Measurements from ENCODE around the gene ASIC1. TPM values are rescaled to one million over a fixed set of nuclear protein-coding genes. Genes with fewer than 3 reads are reported as not detected.

ASIC1 gene
- total RNA-seq, 1 donor from 2014 or later, result 8.1 TPM

GRCh38 chr12:50061171-50061570, 3.8 kb downstream of the ASIC1 start:
- peaks cover 25% of the 10 kb centered on the region for H3K36me3 Mint-ChIP-seq (ENCODE audit: low read depth, unreplicated experiment)
- no peaks in the 10 kb centered on the region for H3K9me3 ChIP-seq (ENCODE audit: insufficient read depth, low read depth, low read length)

GRCh38 chr12:50061946-50062686, 4.7 kb downstream of the ASIC1 start:
- no peak overlapping the region for H3K4me3 ChIP-seq (ENCODE audit: insufficient read depth, low read depth, low read length)
- H3K9ac ChIP-seq (ENCODE audit: low read length), result no peak overlapping the region
- Mint-ChIP-seq H3K9me3 (ENCODE audit: unreplicated experiment) (peaks cover 3% of the 10 kb centered on the region), H3K27ac (ENCODE audit: unreplicated experiment) (no peak overlapping the region), H3K27me3 (ENCODE audit: low read depth, unreplicated experiment) (peaks cover 38% of the 10 kb centered on the region), H3K4me3 (ENCODE audit: unreplicated experiment) (no peak overlapping the region), H3K4me1 (ENCODE audit: low read depth, unreplicated experiment) (peaks cover 13% of the 10 kb centered on the region), H3K36me3 (ENCODE audit: low read depth, unreplicated experiment) (peaks cover 23% of the 10 kb centered on the region)
- no peaks in the 10 kb centered on the region for H3K9me3 ChIP-seq (ENCODE audit: insufficient read depth, low read depth, low read length)
- FAIRE-seq (no peak), DNase-seq (ENCODE audit: low read depth) (peak; percentile 58)
- TF ChIP-seq EZH2 (IDR thresholded peaks at IDR 0.05; ENCODE audit: insufficient read depth, low read length) (no peak), CTCF (IDR thresholded peaks at IDR 0.05; ENCODE audit: insufficient read depth, low read depth, low read length) (no peak)
- H3K4me2 ChIP-seq (ENCODE audit: low read length), result peak overlapping the region; percentile 3
- H3K27ac ChIP-seq (ENCODE audit: low read depth, low read length), result no peak overlapping the region
- peaks cover 21% of the 10 kb centered on the region for H3K4me1 ChIP-seq (ENCODE audit: insufficient read depth, low read length)
- H3K79me2 ChIP-seq (ENCODE audit: insufficient read depth, low read length), result no peaks in the 10 kb centered on the region
- no peaks in the 10 kb centered on the region for H3K36me3 ChIP-seq (ENCODE audit: insufficient read depth, low read length)
- H4K20me1 ChIP-seq (ENCODE audit: insufficient read depth, low read length), result no peaks in the 10 kb centered on the region
- H3K27me3 ChIP-seq (ENCODE audit: insufficient read depth, low read length), result no peaks in the 10 kb centered on the region
- no peak overlapping the region for H2AFZ ChIP-seq (ENCODE audit: low read depth, low read length)

More at GRCh38 chr12:50061171-50061570, 3.8 kb downstream of the ASIC1 start:
- Mint-ChIP-seq H3K27ac (ENCODE audit: unreplicated experiment) (no peak overlapping the region), H3K4me3 (ENCODE audit: unreplicated experiment) (no peak overlapping the region), H3K27me3 (ENCODE audit: low read depth, unreplicated experiment) (peaks cover 46% of the 10 kb centered on the region), H3K4me1 (ENCODE audit: low read depth, unreplicated experiment) (peaks cover 20% of the 10 kb centered on the region), H3K9me3 (ENCODE audit: unreplicated experiment) (peaks cover 3% of the 10 kb centered on the region)
- no peak overlapping the region for H3K4me3 ChIP-seq (ENCODE audit: insufficient read depth, low read depth, low read length)
- H3K4me1 ChIP-seq (ENCODE audit: insufficient read depth, low read length), result peaks cover 20% of the 10 kb centered on the region
- FAIRE-seq (no peak), DNase-seq (ENCODE audit: low read depth) (no peak)
- peaks cover 4% of the 10 kb centered on the region for H4K20me1 ChIP-seq (ENCODE audit: insufficient read depth, low read length)
- H3K9ac ChIP-seq (ENCODE audit: low read length), result no peak overlapping the region
- peaks cover 6% of the 10 kb centered on the region for H3K27me3 ChIP-seq (ENCODE audit: insufficient read depth, low read length)
- H2AFZ ChIP-seq (ENCODE audit: low read depth, low read length), result no peak overlapping the region
- no peak overlapping the region for H3K27ac ChIP-seq (ENCODE audit: low read depth, low read length)
- H3K79me2 ChIP-seq (ENCODE audit: insufficient read depth, low read length), result no peaks in the 10 kb centered on the region
- TF ChIP-seq CTCF (IDR thresholded peaks at IDR 0.05; ENCODE audit: insufficient read depth, low read depth, low read length) (no peak), EZH2 (IDR thresholded peaks at IDR 0.05; ENCODE audit: insufficient read depth, low read length) (no peak)
- no peak overlapping the region for H3K4me2 ChIP-seq (ENCODE audit: low read length)
- no peaks in the 10 kb centered on the region for H3K36me3 ChIP-seq (ENCODE audit: insufficient read depth, low read length)
